Left lung (tissue), 10 donors: ENCODE measurements around the gene SLAMF7. TPM values are rescaled to one million over a fixed set of nuclear protein-coding genes. Genes with fewer than 3 reads are reported as not detected.

ENCODE experiments used
- ATAC-seq: fragments of 200-7000 bp; cut with Tn5 transposase; one replicate; pipeline ENCODE4 v1.9.1; 2020; ENCODE audit warnings: moderate library complexity
- DNase-seq, 4 donors: peaks; one replicate each; pipeline ENCODE4 v3.0.0-alpha.2; 2013 to 2020
- H3K27ac ChIP-seq, 2 donors: fragments of 200-600 bp; sonication (generic) in 1 of 2; one replicate each; pipeline versions ENCODE4 v1.5.0 to v1.8.0; 2020 to 2021
- H3K27me3 ChIP-seq, 2 donors: fragments of 200-600 bp; sonication (generic) in 1 of 2; one replicate each; pipeline versions ENCODE4 v1.5.0 to v1.8.0; 2020 to 2021
- H3K36me3 ChIP-seq, 2 donors: fragments of 200-600 bp; sonication (generic) in 1 of 2; one replicate each; pipeline versions ENCODE4 v1.5.0 to v1.8.0; 2020 to 2021
- H3K4me1 ChIP-seq, 2 donors: fragments of 200-600 bp; one replicate each; pipeline ENCODE4 v1.8.0; 2021
- H3K4me3 ChIP-seq, 2 donors: fragments of 200-600 bp; sonication (generic) in 1 of 2; one replicate each; pipeline versions ENCODE4 v1.5.0 to v1.8.0; 2020 to 2021; ENCODE audit warnings: mild to moderate bottlenecking in 1 of 2
- H3K9me3 ChIP-seq, 2 donors: fragments of 200-600 bp; sonication (generic) in 1 of 2; one replicate each; pipeline versions ENCODE4 v1.5.0 to v1.8.0; 2020 to 2021
- intact Hi-C, 2 donors: fragments of 100-400 bp; cut with DNase I; formaldehyde crosslinking; loops; one replicate each; pipeline versions ENCODE4 v1.11.2 to v1.14.2; 2022
- polyA plus RNA-seq, 6 donors: library from polyadenylated mRNA; unstranded; fragments of 120-200 nt; gene quantifications; one replicate each; pipeline ENCODE4 v1.2.1, GENCODE V29; 2013; ENCODE audit not compliant: insufficient read length in 6 of 6
- total RNA-seq, 2 donors: library from RNA; stranded (reverse); fragmentation: NEBNext Ultra II Directional; extraction: Animal tissue kit (Norgen Biotek cat#: 25700); gene quantifications; one replicate each; pipeline ENCODE4 v1.2.1, GENCODE V29; 2021
- TF ChIP-seq, protein P1 (sequence below), 2 donors: fragments of 200-600 bp; sonication (generic) in 1 of 2; IDR thresholded peaks; one replicate each; pipeline versions ENCODE4 v1.5.0 to v1.8.0; 2021; ENCODE audit warnings: antibody characterized with exemption in 2 of 2
- donor health status: DM: no; HTN: yes; CAD: no.
- donor health status: DM: no; HTN: no; CAD: no.

SLAMF7 gene
- total and polyA plus RNA-seq, 8 donors: 0.77 to 33.8 (median 1.2) TPM

DNA sequence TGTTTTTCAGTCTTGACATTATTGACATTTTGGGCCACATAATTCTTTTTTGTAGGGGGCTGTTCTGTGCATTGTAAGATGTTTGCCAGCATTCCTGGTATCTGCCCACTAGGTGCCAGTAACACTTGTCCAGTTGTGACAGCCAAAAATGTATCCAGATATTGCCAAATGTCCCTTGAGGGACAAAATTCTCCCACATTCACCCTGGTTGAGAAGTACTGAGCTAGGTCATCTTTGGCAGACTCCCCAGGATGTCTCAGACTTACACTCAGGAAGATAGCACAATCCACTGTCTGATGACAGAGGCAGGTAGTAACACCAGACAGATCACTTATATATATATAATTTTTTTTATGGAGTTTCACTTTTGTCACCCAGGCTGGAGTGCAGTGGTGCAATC lies 33.3 kb upstream of the SLAMF7 start:
- intact Hi-C loops: no loop called here
- ATAC-seq (no peak), DNase-seq (no peak)
- H3K27me3 ChIP-seq: no peaks in the 10 kb centered on the region
- H3K9me3 ChIP-seq: no peaks in the 10 kb centered on the region
- H3K4me1 ChIP-seq: peaks cover 0 to 66% of the 10 kb centered on the region in 2 donors
- H3K36me3 ChIP-seq: no peaks in the 10 kb centered on the region
- peak overlapping the region in 1 of 2 donors; percentile 58 for H3K4me3 ChIP-seq
- TF ChIP-seq, protein P1, sequence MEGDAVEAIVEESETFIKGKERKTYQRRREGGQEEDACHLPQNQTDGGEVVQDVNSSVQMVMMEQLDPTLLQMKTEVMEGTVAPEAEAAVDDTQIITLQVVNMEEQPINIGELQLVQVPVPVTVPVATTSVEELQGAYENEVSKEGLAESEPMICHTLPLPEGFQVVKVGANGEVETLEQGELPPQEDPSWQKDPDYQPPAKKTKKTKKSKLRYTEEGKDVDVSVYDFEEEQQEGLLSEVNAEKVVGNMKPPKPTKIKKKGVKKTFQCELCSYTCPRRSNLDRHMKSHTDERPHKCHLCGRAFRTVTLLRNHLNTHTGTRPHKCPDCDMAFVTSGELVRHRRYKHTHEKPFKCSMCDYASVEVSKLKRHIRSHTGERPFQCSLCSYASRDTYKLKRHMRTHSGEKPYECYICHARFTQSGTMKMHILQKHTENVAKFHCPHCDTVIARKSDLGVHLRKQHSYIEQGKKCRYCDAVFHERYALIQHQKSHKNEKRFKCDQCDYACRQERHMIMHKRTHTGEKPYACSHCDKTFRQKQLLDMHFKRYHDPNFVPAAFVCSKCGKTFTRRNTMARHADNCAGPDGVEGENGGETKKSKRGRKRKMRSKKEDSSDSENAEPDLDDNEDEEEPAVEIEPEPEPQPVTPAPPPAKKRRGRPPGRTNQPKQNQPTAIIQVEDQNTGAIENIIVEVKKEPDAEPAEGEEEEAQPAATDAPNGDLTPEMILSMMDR (IDR thresholded peaks at IDR 0.05): no peak
- H3K27ac ChIP-seq: peak overlapping the region in 1 of 2 donors; percentile 88

DNA sequence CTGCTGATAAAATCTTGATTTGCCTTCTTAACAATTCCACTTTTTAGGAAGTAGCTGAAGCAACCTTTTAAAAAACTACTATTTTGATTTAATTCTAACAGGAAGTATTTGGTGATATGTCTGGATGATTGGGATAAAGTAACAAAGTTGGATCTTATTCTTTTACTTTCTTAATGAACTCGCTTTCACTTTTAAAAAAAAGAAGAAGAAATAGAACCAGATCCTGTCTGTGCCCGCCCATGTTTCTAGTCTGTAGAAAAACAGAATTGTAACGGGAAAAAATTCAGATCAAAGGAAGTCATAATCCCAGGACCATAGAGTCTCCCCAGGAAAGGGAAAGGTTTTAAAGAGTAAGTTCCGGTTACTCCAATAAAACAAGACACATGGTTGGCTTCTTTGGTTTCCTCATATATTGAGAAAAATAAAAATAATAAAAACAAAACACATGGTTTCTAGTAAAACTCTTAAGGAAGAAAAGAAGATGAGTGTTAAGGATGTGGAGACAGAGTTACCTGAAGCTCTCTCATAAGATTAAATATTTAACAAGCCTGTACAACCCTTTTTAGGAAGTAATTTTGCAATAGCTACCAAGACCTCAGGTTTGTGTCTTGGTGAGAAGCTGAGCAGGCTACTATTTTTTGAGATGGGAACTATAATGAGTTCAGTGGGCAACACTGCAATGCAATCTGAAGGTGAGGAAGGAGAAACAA lies 32.4 kb upstream of the SLAMF7 start:
- TF ChIP-seq, protein P1 (IDR thresholded peaks at IDR 0.05): no peak
- Histone ChIP-seq H3K4me1 (peaks cover 0 to 66% of the 10 kb centered on the region in 2 donors), H3K27me3 (peaks cover 0 to 3% of the 10 kb centered on the region in 2 donors), H3K4me3 (peak overlapping the region in 1 of 2 donors; percentile 58), H3K36me3 (no peaks in the 10 kb centered on the region), H3K9me3 (no peaks in the 10 kb centered on the region), H3K27ac (peak overlapping the region in 1 of 2 donors; percentile 88)
- ATAC-seq: no peak
- intact Hi-C loops: no loop called here
- DNase-seq: no peak

DNA sequence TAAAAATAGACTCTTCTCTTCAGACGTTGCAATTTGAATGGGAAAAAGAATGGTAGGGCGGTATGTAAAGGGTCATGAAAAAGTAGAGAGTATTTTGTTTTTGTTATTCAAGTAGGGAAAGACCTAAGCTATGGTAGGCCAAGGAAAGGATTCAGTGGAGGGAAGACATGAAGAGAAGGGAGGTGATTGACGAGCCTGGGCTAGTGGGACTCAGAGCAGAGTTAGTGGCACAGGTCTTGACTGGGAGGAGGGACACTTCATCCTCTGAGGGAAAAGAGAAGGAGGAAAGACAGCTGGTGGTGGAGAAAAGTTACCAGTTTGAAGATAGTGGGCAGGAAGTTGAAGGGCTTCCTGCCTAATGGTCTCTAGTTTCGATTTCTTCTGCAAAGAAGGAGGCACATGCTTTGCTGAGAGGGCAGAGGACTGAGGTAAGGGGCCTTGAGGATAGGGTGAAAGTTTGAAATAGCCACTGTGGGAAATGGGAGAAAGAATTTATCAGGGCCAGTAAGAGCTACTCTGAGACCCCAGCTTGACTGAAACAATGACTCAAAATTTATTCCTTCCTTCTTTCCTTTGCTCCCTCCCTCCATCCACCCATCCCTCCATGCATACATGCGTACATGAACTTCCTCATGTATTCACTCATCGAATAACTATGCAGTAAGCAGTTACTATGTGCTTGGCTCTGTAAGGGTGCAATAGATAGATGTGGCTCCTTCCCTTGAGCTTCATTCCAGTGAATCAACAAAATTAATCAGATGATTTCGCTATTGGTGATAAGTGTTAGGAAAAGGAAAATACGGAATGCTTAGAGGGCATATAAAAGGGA lies 31.6 kb upstream of the SLAMF7 start:
- DNase-seq: no peak
- TF ChIP-seq, protein P1 (IDR thresholded peaks at IDR 0.05): no peak
- Histone ChIP-seq H3K36me3 (no peaks in the 10 kb centered on the region), H3K27ac (peak overlapping the region in 1 of 2 donors; percentile 88), H3K27me3 (peaks cover 0 to 6% of the 10 kb centered on the region in 2 donors), H3K9me3 (no peaks in the 10 kb centered on the region), H3K4me1 (peaks cover 0 to 71% of the 10 kb centered on the region in 2 donors), H3K4me3 (peak overlapping the region in 1 of 2 donors; percentile 58)
- intact Hi-C loops: no loop called here
- ATAC-seq: no peak

DNA sequence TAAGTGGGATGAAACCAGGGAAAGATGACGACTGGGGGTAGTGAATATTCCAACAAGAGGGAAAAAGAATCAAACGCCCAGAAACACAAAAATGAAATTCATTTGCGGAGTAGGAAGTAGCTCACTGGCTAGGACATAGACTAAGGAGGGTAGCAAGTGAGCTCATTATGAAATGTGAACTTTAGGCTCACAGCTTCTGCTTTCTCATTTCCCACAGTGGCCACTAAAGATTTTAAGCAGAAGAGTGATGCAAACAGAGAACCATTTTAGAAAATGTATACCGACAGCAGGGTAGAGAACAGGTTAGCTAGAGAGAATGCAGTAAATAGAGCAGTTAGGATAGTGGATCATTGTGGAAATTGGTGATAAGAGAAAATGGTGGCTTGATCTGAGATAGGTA lies 30.9 kb upstream of the SLAMF7 start:
- peak; percentile 45 for ATAC-seq
- peaks cover 0 to 73% of the 10 kb centered on the region in 2 donors for H3K4me1 ChIP-seq
- intact Hi-C loops: no loop called here
- TF ChIP-seq, protein P1 (IDR thresholded peaks at IDR 0.05): no peak
- H3K27me3 ChIP-seq: peaks cover 0 to 6% of the 10 kb centered on the region in 2 donors
- no peaks in the 10 kb centered on the region for H3K9me3 ChIP-seq
- H3K27ac ChIP-seq: peak overlapping the region in 1 of 2 donors; percentile 88
- peak overlapping the region in 1 of 2 donors; percentile 58 for H3K4me3 ChIP-seq
- H3K36me3 ChIP-seq: no peaks in the 10 kb centered on the region
- DNase-seq: no peak

DNA sequence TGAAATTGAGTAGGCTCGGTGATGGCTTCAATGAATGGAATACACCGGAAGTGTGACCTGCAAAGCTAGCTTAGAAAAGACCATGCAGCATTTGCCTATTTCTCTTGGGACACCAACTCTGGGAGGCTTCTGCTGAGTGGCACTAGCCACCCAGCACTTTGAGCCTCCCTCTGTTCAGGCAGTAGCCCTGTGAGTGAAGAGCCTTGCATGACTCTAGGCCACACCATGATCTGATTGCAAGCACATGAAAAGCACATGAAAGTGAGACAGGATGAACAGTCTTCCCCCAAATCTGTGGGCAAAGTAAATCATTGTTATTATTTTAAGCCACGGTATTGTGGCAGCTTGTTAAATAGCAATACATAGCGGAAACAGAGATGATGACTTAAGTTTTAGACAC lies 30.2 kb upstream of the SLAMF7 start:
- H3K4me1 ChIP-seq: peaks cover 0 to 73% of the 10 kb centered on the region in 2 donors
- TF ChIP-seq, protein P1 (IDR thresholded peaks at IDR 0.05): no peak
- peak overlapping the region in 1 of 2 donors; percentile 88 for H3K27ac ChIP-seq
- intact Hi-C loops: no loop called here
- no peaks in the 10 kb centered on the region for H3K36me3 ChIP-seq
- H3K9me3 ChIP-seq: no peaks in the 10 kb centered on the region
- peaks cover 0 to 6% of the 10 kb centered on the region in 2 donors for H3K27me3 ChIP-seq
- peak overlapping the region in 1 of 2 donors; percentile 58 for H3K4me3 ChIP-seq
- ATAC-seq (no peak), DNase-seq (no peak)
